HepG2 (cell line): ENCODE measurements around the gene VEZF1. TPM values are rescaled to one million over a fixed set of nuclear protein-coding genes. Genes with fewer than 3 reads are reported as not detected.

Experiments used
- ATAC-seq: fragments of 200-7000 bp; cut with Tn5 transposase; 3 replicates; pipeline ENCODE4 v1.9.1; 2020; ENCODE audit warnings: mild to moderate bottlenecking, moderate library complexity
- BruUV-seq: library from RNA; stranded (reverse); fragments of 400-500 nt; replicated peaks from 2 replicates; lab custom pipeline; 2021; lab: Mats Ljungman, UMichigan
- CTCF ChIA-PET: fragments of 300-600 bp; formaldehyde crosslinking; extraction: SDS; loops from one replicate; lab custom pipeline; 2021; ENCODE audit warnings: low total read pairs, inconsistent platforms, low intra/inter-chr PET ratio; lab: Yijun Ruan, JAX
- POLR2A ChIA-PET: fragments of 350-600 bp; sonication (Branson Sonifier 250); formaldehyde crosslinking; loops from one replicate; lab custom pipeline; 2020; ENCODE audit warnings: antibody characterized with exemption, inconsistent platforms; lab: Yijun Ruan, JAX
- DNase-seq: peaks from one replicate; pipeline ENCODE4 v3.0.0-alpha.2; 2015; ENCODE audit warnings: low spot score
- FAIRE-seq: peaks from 3 replicates; lab custom pipeline; 2011; peaks lifted over from hg19 to GRCh38; lab: Jason Lieb, UNC
- H2AFZ ChIP-seq: one replicate; pipeline ENCODE4 v1.6.1; 2011; ENCODE audit warnings: low read length, inconsistent platforms
- H3K27ac ChIP-seq: fragments of 300-600 bp; 3 replicates; pipeline ENCODE4 v1.8.0; 2011; ENCODE audit warnings: mixed run types, mild to moderate bottlenecking, mixed read lengths, low read length, inconsistent platforms; ENCODE audit not compliant: insufficient read depth; ENCODE audit errors: extremely low read length
- H3K27me3 ChIP-seq, 2 experiments: fragments of 200-600 bp in 1 of 2; 2 replicates in 1 of 2; 3 replicates in 1 of 2; pipeline versions ENCODE4 v1.6.0 to v1.8.0; 2011; ENCODE audit warnings: low read length in 2 of 2, mild to moderate bottlenecking in 2 of 2, moderate library complexity in 2 of 2, inconsistent platforms in 1 of 2; ENCODE audit not compliant: insufficient read depth in 2 of 2, control insufficient read depth in 1 of 2
- H3K36me3 ChIP-seq, 2 experiments: fragments of 200-600 bp in 1 of 2; replicated peaks in 1 of 2; 2 replicates in 1 of 2; 3 replicates in 1 of 2; pipeline versions ENCODE4 v1.5.1 to v1.8.0; 2011; ENCODE audit warnings: low read length in 2 of 2, inconsistent platforms in 1 of 2; ENCODE audit not compliant: insufficient read depth in 2 of 2, control insufficient read depth in 1 of 2
- H3K4me1 ChIP-seq: 2 replicates; pipeline ENCODE4 v1.5.1; 2012; ENCODE audit warnings: low read length, inconsistent platforms; ENCODE audit not compliant: insufficient read depth
- H3K4me2 ChIP-seq: 2 replicates; pipeline ENCODE4 v1.6.0; 2011; ENCODE audit warnings: low read depth, low read length, inconsistent platforms
- H3K4me3 ChIP-seq, 3 experiments: fragments of 200-600 bp in 1 of 3; sonication (generic), shearing (Covaris generic) in 1 of 3; replicated peaks in 1 of 3; 2 replicates each; pipeline ENCODE4 v1.5.1; 2011 to 2016; ENCODE audit warnings: low read length in 3 of 3, inconsistent platforms in 2 of 3, low read depth in 2 of 3, mild to moderate bottlenecking in 2 of 3, control low read depth in 1 of 3, mixed read lengths in 1 of 3; ENCODE audit not compliant: insufficient read depth in 1 of 3
- H3K79me2 ChIP-seq: one replicate; pipeline ENCODE4 v1.6.1; 2011; ENCODE audit warnings: low read length, inconsistent platforms; ENCODE audit not compliant: insufficient read depth
- H3K9ac ChIP-seq: 2 replicates; pipeline ENCODE4 v1.6.0; 2011; ENCODE audit warnings: mild to moderate bottlenecking, low read depth, low read length, inconsistent platforms; ENCODE audit not compliant: insufficient read depth
- H3K9me3 ChIP-seq: 2 replicates; pipeline ENCODE4 v1.5.1; 2012; ENCODE audit warnings: mild to moderate bottlenecking, low read length
- H4K20me1 ChIP-seq: 2 replicates; pipeline ENCODE4 v1.6.0; 2011; ENCODE audit warnings: inconsistent platforms, mild to moderate bottlenecking, low read length, moderate library complexity; ENCODE audit not compliant: insufficient read depth
- NCOR1 ChIP-seq: fragments of 200-600 bp; sonication (generic); IDR thresholded peaks from 2 replicates; pipeline ENCODE4 v1.7.0; 2017; ENCODE audit warnings: antibody characterized with exemption, low read length, borderline replicate concordance
- NR2F2 ChIP-seq: IDR thresholded peaks from 2 replicates; pipeline ENCODE4 v1.6.1; 2012; ENCODE audit warnings: low read depth, inconsistent platforms, borderline replicate concordance
- NR2F6 ChIP-seq, 2 experiments: IDR thresholded peaks; 2 replicates each; pipeline ENCODE4 v1.6.1; 2016; ENCODE audit warnings: antibody characterized with exemption in 1 of 2, mild to moderate bottlenecking in 1 of 2
- ZNF292 ChIP-seq: sonication (generic); formaldehyde crosslinking; IDR thresholded peaks from 2 replicates; pipeline ENCODE4 v1.8.1; 2022; ENCODE audit warnings: mild to moderate bottlenecking, low read depth, missing genetic modification reagents, borderline replicate concordance
- ZNF777 ChIP-seq: sonication (generic); formaldehyde crosslinking; IDR thresholded peaks from 2 replicates; pipeline ENCODE4 v1.4.0; 2020; ENCODE audit warnings: missing genetic modification reagents
- WGBS: methylation state at CpG from one replicate; pipeline ENCODE4 v1.1.6; 2017; ENCODE audit warnings: low lambda C conversion rate; 5-methylcytosine and 5-hydroxymethylcytosine counted together
- in situ Hi-C: cut with HindIII; loops from 2 replicates; pipeline ENCODE4 v1.10.0; 2017; ENCODE audit warnings: low pct_unique_long_range_greater_than_20kb; ENCODE audit not compliant: extremely low pct_ligation_motif_present
- intact Hi-C: fragments of 100-400 bp; cut with micrococcal nuclease; formaldehyde crosslinking; loops from one replicate; pipeline ENCODE4 v1.10.0; 2022; ENCODE audit not compliant: unreplicated experiment
- polyA plus RNA-seq, 8 experiments: library from polyadenylated mRNA; depleted of rRNA in 3 of 8; stranded (reverse) in 7 of 8; unstranded in 1 of 8; fragments of >200 nt; fragmentation: Illumina TruSeq in 4 of 8; extraction: Trizol in 4 of 8; gene quantifications; 2 replicates each; pipeline versions ENCODE4 v1.2.1 to v1.2.3, GENCODE V29; 2011 to 2016; ENCODE audit warnings: low read depth in 4 of 8, missing spikeins in 1 of 8, mixed read lengths in 1 of 8; ENCODE audit not compliant: insufficient read depth in 1 of 8
- total RNA-seq, 5 experiments: library from RNA; depleted of rRNA; stranded (reverse); fragments of >200 nt; fragmentation: Illumina TruSeq; extraction: Trizol; gene quantifications; 2 replicates each; pipeline ENCODE4 v1.2.3, GENCODE V29; 2016; ENCODE audit warnings: low read depth in 1 of 5
- TF ChIP-seq, protein P1 (sequence below): sonication (generic); formaldehyde crosslinking; IDR thresholded peaks from 2 replicates; pipeline ENCODE4 v1.8.1; 2023; ENCODE audit warnings: missing genetic modification reagents, inconsistent platforms, borderline replicate concordance

The VEZF1 gene
- total and polyA plus RNA-seq, 2 of the 13 experiments (the other 11 are each of a cell fraction or from before 2014, with no cell fraction given): 45.9 to 49.7 TPM

DNA sequence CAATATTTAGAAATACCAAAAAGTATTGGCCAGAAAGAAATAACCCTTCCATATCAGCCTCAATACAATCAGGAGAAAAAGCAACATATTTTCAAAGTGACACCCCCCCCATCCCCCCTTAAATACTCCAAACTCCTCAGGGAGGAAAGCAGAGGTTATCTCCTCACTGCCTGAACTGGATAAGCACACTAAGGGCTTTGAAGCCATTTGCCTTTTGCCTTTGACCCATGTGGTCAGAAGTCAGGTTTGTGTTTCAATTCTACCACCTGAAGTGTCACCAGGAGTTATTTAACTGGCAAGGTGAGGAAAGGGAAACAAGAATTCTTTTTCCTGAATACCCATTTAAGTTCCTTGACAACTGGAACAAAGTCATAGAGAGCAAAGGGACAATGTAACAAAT, 3.5 kb upstream of the VEZF1 start:
- Histone ChIP-seq H3K4me1 (peaks cover 76% of the 10 kb centered on the region), H3K4me2 (no peak overlapping the region), H3K27me3 (no peaks in the 10 kb centered on the region; a peak in 1 of 5 replicates), H3K4me3 (no peak overlapping the region), H3K36me3 (no peaks in the 10 kb centered on the region), H2AFZ (no peak overlapping the region), H3K9ac (no peak overlapping the region), H3K27ac (no peak overlapping the region), H4K20me1 (no peaks in the 10 kb centered on the region), H3K9me3 (no peaks in the 10 kb centered on the region), H3K79me2 (peaks cover 9% of the 10 kb centered on the region)
- ATAC-seq: no peak
- BruUV-seq: no TSS peak
- FAIRE-seq: no peak
- ChIA-PET CTCF (no interaction called here), POLR2A (interaction anchor here (1.4 to 14.7 kb wide), 4 partner anchors 7 to 132 kb away, joined by 4 to 173 read pairs (median 50); partner anchors contain the start of gene SRSF1)
- intact Hi-C loops: no loop called here
- 0 out of 2 replicates have a peak, but pooled peaks have one; percentile 37 for TF ChIP-seq NR2F2
- TF ChIP-seq NR2F6 (IDR thresholded peaks at IDR 0.05): 0 out of 2 replicates have a peak, but pooled peaks have one; percentile 13
- TF ChIP-seq NR2F6 (CRISPR knock-in tag; IDR thresholded peaks at IDR 0.05): no peak
- no peak for TF ChIP-seq ZNF292 (CRISPR knock-in tag)
- in situ Hi-C loops: no loop called here
- no peak for DNase-seq

DNA sequence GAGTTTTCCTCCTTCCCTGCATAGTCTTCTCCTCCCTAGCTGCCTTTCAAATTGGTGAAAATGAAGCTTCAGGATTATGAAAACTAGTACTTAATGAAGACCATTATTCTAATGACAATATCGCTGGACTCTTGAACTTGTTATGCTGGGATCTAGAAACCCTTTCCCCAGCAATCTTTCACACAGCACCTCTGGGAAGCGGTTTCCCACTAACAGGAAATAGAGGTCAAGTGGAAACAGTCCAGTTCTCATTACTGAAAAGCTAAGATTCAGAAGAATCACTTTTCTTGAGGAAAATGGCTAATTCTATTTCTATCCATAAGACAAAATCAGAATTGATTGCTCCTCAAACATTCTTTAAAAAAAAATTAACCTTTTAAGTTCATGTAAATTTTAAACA, 2.0 kb upstream of the VEZF1 start:
- TF ChIP-seq ZNF777 (CRISPR knock-in tag) (no peak), NCOR1 (0 out of 2 replicates have a peak, but pooled peaks have one; percentile 20)
- TF ChIP-seq, protein P1, sequence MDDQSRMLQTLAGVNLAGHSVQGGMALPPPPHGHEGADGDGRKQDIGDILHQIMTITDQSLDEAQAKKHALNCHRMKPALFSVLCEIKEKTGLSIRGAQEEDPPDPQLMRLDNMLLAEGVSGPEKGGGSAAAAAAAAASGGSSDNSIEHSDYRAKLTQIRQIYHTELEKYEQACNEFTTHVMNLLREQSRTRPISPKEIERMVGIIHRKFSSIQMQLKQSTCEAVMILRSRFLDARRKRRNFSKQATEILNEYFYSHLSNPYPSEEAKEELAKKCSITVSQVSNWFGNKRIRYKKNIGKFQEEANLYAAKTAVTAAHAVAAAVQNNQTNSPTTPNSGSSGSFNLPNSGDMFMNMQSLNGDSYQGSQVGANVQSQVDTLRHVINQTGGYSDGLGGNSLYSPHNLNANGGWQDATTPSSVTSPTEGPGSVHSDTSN (CRISPR knock-in tag): no peak
- in situ Hi-C loops (no loop called here), intact Hi-C loops (no loop called here)
- Histone ChIP-seq H2AFZ (no peak overlapping the region), H3K4me3 (no peak overlapping the region), H3K4me1 (peaks cover 82% of the 10 kb centered on the region), H3K9me3 (no peaks in the 10 kb centered on the region), H4K20me1 (peaks cover 9% of the 10 kb centered on the region), H3K79me2 (peaks cover 24% of the 10 kb centered on the region), H3K9ac (no peak overlapping the region; the same call in 1 of the 2 replicates), H3K36me3 (no peaks in the 10 kb centered on the region), H3K27ac (peak overlapping the region; percentile 6), H3K4me2 (0 out of 2 replicates have a peak overlapping the region, but pooled peaks have one; percentile 5), H3K27me3 (no peaks in the 10 kb centered on the region; a peak in 1 of 5 replicates)
- 71% methylated on average over 2 of the region's 2 CpGs for WGBS
- no peak for DNase-seq
- ChIA-PET POLR2A (interaction anchor here (0.9 to 14.7 kb wide), 10 partner anchors 9 to 139 kb away, joined by 3 to 173 read pairs (median 6); partner anchors contain the start of genes CUEDC1, DYNLL2 and SRSF1), CTCF (no interaction called here)
- FAIRE-seq: no peak
- BruUV-seq: no TSS peak
- ATAC-seq: no peak
